ENCODE measurements around the gene SHKBP1.

SHKBP1 gene

DNA sequence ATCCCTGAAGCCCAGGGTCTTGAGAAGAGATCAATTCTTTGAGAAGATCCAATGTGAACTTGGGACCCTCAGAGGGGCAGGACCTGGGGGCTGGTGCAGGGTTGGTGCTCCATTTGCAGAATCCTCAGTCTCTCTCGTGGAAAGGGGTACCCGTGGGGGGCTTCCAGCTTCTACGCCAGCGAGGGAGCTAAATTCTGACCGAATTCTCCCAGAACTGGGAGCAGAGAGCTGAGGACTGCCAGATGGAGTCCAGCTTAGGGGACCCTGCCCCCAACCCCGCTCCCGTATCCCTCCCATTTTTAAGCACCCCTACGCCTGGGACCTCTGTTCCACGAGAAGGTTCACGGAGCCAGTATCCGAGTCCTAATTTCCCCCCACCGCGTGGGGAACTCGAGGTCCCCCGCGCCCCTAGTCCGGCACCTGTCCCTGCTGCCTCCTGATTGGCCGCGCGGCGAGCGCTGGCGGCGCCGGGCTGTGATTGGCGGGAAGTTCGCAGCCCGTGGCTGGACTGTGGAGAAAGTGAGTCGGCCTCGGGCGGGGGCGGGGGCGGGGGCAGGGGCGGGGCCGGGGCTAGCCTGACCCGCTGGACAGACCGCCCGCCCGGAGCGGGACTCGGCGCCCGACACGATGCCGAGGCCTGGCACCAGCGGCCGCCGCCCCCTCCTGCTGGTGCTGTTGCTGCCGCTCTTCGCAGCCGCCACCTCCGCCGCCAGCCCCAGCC, 20.1 kb downstream of the SHKBP1 start (continued):
- TF ChIP-seq, protein P1, sequence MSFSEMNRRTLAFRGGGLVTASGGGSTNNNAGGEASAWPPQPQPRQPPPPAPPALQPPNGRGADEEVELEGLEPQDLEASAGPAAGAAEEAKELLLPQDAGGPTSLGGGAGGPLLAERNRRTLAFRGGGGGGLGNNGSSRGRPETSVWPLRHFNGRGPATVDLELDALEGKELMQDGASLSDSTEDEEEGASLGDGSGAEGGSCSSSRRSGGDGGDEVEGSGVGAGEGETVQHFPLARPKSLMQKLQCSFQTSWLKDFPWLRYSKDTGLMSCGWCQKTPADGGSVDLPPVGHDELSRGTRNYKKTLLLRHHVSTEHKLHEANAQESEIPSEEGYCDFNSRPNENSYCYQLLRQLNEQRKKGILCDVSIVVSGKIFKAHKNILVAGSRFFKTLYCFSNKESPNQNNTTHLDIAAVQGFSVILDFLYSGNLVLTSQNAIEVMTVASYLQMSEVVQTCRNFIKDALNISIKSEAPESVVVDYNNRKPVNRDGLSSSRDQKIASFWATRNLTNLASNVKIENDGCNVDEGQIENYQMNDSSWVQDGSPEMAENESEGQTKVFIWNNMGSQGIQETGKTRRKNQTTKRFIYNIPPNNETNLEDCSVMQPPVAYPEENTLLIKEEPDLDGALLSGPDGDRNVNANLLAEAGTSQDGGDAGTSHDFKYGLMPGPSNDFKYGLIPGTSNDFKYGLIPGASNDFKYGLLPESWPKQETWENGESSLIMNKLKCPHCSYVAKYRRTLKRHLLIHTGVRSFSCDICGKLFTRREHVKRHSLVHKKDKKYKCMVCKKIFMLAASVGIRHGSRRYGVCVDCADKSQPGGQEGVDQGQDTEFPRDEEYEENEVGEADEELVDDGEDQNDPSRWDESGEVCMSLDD (tag by site-specific recombination; IDR thresholded peaks at IDR 0.05): peak; percentile 91
- TF ChIP-seq ZNF155 (tag by site-specific recombination; IDR thresholded peaks at IDR 0.05) (no peak), ZBTB48 (tag by site-specific recombination; IDR thresholded peaks at IDR 0.05) (peak; percentile 35; the same call in 1 of the 2 replicates), KLF9 (tag by site-specific recombination; IDR thresholded peaks at IDR 0.05; ENCODE audit: low read depth) (no peak)
- TF ChIP-seq, protein P2, sequence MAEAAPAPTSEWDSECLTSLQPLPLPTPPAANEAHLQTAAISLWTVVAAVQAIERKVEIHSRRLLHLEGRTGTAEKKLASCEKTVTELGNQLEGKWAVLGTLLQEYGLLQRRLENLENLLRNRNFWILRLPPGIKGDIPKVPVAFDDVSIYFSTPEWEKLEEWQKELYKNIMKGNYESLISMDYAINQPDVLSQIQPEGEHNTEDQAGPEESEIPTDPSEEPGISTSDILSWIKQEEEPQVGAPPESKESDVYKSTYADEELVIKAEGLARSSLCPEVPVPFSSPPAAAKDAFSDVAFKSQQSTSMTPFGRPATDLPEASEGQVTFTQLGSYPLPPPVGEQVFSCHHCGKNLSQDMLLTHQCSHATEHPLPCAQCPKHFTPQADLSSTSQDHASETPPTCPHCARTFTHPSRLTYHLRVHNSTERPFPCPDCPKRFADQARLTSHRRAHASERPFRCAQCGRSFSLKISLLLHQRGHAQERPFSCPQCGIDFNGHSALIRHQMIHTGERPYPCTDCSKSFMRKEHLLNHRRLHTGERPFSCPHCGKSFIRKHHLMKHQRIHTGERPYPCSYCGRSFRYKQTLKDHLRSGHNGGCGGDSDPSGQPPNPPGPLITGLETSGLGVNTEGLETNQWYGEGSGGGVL (tag by site-specific recombination; IDR thresholded peaks at IDR 0.05): peak; percentile 72

DNA sequence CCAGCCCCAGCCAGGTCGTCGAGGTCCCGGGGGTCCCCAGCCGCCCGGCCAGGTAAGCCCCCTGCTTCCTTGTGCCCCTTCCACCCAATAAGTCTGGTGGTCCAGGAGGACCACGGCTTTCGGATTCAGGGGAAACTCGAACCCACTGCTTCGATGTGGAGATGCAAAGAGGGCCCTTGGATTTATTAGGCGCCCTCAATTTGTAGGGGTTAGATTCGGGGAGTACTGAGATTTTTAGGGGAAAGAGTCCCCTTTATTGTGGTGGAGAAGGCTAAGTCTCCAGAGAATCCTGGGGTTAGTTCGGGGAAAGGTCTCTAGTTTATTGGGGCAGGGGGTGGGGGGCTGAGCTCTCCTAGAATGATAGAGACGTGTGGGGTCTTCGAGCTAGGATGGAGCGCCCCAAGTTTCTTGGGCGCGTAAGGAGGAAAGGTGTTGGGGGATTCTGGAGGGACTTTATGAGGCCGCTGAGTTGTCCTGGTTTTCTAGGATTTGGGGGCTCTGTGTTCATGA, 20.7 kb downstream of the SHKBP1 start:
- POLR2A ChIA-PET: interaction anchor here (1.9 to 2.3 kb wide), 2 partner anchors 26 to 27 kb away, joined by 10 to 15 read pairs; no protein-coding TSS in a partner anchor
- peaks cover 48% of the 10 kb centered on the region for H3K4me1 ChIP-seq (ENCODE audit: control insufficient read depth, insufficient read depth, low read length)
- H3K27ac ChIP-seq (ENCODE audit: extremely low read depth, low read depth, low read length): no peak overlapping the region

More for the DNA sequence above, 20.7 kb downstream of the SHKBP1 start:
- H3K9me3 ChIP-seq (ENCODE audit: control insufficient read depth, insufficient read depth, low read depth, low read length): no peaks in the 10 kb centered on the region
- TF ChIP-seq ZNF335 (tag by site-specific recombination; conservative IDR thresholded peaks at IDR 0.05): peak; percentile 27; the same call in 1 of the 2 replicates
- TF ChIP-seq, protein P3, sequence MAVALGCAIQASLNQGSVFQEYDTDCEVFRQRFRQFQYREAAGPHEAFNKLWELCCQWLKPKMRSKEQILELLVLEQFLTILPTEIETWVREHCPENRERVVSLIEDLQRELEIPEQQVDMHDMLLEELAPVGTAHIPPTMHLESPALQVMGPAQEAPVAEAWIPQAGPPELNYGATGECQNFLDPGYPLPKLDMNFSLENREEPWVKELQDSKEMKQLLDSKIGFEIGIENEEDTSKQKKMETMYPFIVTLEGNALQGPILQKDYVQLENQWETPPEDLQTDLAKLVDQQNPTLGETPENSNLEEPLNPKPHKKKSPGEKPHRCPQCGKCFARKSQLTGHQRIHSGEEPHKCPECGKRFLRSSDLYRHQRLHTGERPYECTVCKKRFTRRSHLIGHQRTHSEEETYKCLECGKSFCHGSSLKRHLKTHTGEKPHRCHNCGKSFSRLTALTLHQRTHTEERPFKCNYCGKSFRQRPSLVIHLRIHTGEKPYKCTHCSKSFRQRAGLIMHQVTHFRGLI (tag by site-specific recombination; IDR thresholded peaks at IDR 0.05): peak; percentile 16; the same call in 1 of the 2 replicates
- peak; percentile 22; the same call in 1 of the 2 replicates for TF ChIP-seq ZBTB7A (tag by site-specific recombination; IDR thresholded peaks at IDR 0.05; ENCODE audit: low read depth)
- no peak for TF ChIP-seq RBAK (tag by site-specific recombination; IDR thresholded peaks at IDR 0.05)
- TF ChIP-seq, protein P1 (tag by site-specific recombination; IDR thresholded peaks at IDR 0.05): peak; percentile 80
- no peak for TF ChIP-seq ZNF404 (tag by site-specific recombination; IDR thresholded peaks at IDR 0.05)
- peak; percentile 43; the same call in 1 of the 2 replicates for TF ChIP-seq ZNF501 (tag by site-specific recombination; IDR thresholded peaks at IDR 0.05)
- TF ChIP-seq, protein P4, sequence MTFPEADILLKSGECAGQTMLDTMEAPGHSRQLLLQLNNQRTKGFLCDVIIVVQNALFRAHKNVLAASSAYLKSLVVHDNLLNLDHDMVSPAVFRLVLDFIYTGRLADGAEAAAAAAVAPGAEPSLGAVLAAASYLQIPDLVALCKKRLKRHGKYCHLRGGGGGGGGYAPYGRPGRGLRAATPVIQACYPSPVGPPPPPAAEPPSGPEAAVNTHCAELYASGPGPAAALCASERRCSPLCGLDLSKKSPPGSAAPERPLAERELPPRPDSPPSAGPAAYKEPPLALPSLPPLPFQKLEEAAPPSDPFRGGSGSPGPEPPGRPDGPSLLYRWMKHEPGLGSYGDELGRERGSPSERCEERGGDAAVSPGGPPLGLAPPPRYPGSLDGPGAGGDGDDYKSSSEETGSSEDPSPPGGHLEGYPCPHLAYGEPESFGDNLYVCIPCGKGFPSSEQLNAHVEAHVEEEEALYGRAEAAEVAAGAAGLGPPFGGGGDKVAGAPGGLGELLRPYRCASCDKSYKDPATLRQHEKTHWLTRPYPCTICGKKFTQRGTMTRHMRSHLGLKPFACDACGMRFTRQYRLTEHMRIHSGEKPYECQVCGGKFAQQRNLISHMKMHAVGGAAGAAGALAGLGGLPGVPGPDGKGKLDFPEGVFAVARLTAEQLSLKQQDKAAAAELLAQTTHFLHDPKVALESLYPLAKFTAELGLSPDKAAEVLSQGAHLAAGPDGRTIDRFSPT (tag by site-specific recombination; IDR thresholded peaks at IDR 0.05): peak; percentile 50; the same call in 1 of the 2 replicates
- no peak for TF ChIP-seq ZNF133 (tag by site-specific recombination; IDR thresholded peaks at IDR 0.05)
- 0 out of 2 replicates have a peak, but pooled peaks have one; percentile 10 for TF ChIP-seq KLF10 (tag by site-specific recombination; IDR thresholded peaks at IDR 0.05)
- TF ChIP-seq ZNF341 (tag by site-specific recombination; IDR thresholded peaks at IDR 0.05; ENCODE audit: low read depth): 0 out of 2 replicates have a peak, but pooled peaks have one; percentile 19
- H3K4me3 ChIP-seq (ENCODE audit: low read depth, low read length): no peak overlapping the region
- CTCF ChIA-PET: interaction anchor here (0.7 to 20.7 kb wide), 12 partner anchors 10 to 180 kb away, joined by 3 to 470 read pairs (median 39); partner anchors contain the start of gene BLVRB
- H3K36me3 ChIP-seq (ENCODE audit: control insufficient read depth in 2 of 2, insufficient read depth in 1 of 2, low read length in 2 of 2): no peaks in the 10 kb centered on the region
